Choroid plexus epithelial cell (primary cell): ENCODE data around the gene RFX7.
"Not testable (repeated sequence)": the region's sequence is repeated elsewhere in the genome, so short reads cannot be mapped to it uniquely, and the experiment has no call there.

ENCODE experiments used
- DNase-seq: peaks from one replicate; pipeline ENCODE4 v3.0.0-alpha.2; 2010; ENCODE audit warnings: low read depth
- H3K4me3 ChIP-seq: 2 replicates; pipeline ENCODE4 v1.5.1; 2011; ENCODE audit warnings: low read depth, mild to moderate bottlenecking, control low read depth, low read length, moderate library complexity
- TF ChIP-seq, protein P1 (sequence below): conservative IDR thresholded peaks from 2 replicates; pipeline ENCODE4 v1.5.1; 2011; ENCODE audit warnings: low read depth, mild to moderate bottlenecking, control low read depth, inconsistent platforms, low read length, moderate library complexity

Gene RFX7

DNA sequence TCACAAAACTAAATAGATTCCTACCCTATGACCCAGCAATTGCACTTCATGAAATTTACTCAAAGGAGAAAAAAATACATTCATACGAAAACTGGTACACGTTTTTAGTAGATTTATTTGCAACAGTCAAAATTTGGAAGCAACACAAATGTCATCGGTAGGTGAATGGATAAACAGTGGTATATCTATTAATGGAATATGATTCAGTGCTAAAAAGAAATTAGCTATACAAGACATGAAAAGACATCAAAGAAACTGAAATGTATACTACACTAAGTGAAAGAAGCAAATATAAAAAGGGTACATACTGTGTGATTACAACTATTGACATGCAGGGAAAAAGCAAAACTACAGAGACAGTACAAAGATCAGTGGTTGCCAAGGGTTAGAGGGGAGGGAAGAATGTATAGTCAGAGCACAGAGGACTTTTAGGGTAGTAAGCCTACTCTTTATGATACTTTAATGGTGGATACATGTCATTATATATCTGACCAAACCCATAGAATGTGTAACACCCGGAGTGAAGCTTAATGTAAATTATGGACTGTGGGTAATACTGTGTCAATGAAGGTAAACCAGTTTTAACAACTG lies 31.6 kb downstream of the RFX7 start:
- H3K4me3 ChIP-seq, result no peak overlapping the region
- TF ChIP-seq, protein P1, sequence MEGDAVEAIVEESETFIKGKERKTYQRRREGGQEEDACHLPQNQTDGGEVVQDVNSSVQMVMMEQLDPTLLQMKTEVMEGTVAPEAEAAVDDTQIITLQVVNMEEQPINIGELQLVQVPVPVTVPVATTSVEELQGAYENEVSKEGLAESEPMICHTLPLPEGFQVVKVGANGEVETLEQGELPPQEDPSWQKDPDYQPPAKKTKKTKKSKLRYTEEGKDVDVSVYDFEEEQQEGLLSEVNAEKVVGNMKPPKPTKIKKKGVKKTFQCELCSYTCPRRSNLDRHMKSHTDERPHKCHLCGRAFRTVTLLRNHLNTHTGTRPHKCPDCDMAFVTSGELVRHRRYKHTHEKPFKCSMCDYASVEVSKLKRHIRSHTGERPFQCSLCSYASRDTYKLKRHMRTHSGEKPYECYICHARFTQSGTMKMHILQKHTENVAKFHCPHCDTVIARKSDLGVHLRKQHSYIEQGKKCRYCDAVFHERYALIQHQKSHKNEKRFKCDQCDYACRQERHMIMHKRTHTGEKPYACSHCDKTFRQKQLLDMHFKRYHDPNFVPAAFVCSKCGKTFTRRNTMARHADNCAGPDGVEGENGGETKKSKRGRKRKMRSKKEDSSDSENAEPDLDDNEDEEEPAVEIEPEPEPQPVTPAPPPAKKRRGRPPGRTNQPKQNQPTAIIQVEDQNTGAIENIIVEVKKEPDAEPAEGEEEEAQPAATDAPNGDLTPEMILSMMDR, result no peak
- no peak for DNase-seq

DNA sequence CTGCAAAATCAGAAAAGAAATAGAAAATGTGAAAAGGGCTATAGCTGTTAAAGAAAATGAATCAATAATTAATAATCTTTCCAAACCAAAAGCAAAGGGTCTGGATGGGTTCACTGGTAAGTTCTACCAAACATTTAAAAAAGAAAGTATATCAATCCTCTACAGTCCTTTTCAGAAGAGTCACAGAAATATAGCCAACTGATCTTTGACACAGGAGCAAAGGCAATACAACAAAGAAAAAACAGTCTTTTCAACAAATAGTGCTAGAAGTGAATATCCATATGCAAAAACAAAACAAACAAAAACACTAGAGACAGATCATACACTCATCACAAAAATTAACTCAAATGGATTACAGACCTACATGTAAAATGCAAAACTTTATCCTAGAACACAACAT lies 32.6 kb downstream of the RFX7 start:
- no peak overlapping the region for H3K4me3 ChIP-seq
- TF ChIP-seq, protein P1, result no peak
- no peak for DNase-seq

DNA sequence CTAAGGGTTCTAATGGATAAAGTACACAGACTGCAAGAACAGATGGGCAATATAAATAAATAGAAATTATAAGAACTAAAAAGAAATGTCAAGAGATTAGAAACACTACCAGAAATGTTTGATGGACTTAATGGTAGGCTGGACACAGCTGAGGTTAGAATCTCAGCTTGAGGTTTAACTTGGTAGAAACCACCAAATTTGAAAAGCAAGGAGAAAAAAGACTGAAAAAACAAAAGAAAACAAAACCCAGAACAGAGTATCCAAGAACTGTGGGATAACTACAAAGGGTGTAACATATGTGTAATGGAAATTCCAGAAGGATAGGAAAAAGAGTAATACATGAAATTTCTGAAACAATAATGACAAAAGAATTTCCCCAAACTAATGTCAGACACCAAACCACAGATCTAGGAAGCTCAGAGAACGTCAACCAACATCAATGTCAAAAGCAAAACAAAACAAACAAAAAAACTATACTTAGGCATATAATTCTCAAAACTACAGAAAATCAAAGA lies 35.0 kb downstream of the RFX7 start:
- no peak overlapping the region for H3K4me3 ChIP-seq
- TF ChIP-seq, protein P1, result no peak
- DNase-seq, result peak; percentile 13

DNA sequence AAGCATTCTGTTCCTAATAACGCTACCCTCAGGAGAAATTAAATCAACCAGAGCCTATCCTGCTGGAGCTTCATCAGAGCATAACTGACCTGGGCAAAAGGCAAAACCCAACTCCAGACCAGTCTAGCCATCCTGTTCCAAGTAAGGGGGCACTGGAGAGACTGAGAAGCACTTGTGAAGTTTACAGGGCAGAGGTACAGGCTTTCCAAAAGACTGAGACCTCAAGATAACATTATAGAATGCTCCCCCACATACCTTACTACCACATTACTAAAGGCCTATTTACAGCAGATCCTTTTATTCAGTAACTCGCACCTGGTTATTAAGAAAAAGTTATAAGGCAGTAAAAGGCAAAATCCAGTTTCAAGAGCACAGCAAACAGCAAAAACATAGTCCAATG lies 35.5 kb downstream of the RFX7 start:
- DNase-seq, result no peak
- TF ChIP-seq, protein P1, result no peak
- H3K4me3 ChIP-seq, result no peak overlapping the region

DNA sequence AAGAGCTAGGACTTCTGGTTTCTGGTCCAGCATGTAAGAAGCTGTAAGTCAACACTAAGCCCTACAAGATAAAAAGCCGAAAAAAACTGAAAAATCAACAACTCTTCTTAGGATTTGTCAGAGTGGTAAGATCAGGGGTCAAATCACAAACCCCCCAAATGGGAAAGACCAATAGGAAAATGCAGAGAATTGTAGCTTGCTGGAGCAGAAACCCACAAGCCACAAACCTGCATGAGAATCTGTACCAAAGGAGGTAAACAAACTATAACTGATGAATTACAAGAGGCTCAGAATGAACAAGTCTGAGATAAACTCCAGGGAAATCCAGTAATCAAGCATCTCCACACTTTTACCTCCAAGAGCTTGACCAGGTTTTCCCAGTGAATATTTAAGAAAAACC lies 36.0 kb downstream of the RFX7 start:
- no peak for DNase-seq
- no peak overlapping the region for H3K4me3 ChIP-seq
- TF ChIP-seq, protein P1, result no peak

DNA sequence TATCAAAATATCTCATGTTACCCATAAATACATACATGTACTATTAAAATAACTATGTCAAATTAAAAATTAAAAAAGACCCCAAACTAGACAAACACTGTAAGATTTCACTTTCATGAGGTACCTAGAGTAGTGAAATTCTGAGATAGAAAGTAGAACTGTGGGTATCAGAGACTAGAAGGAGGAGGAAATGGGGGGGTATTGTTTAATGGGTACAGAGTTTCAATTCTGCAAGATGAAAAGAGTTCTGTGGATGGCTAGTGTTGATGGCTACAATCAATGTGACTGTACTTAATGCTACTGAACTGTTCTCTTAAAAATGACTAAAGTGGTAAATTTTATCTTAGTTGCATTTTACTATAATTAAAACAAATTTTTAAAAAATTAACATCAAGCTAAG lies 36.6 kb downstream of the RFX7 start:
- DNase-seq, result no peak
- no peak overlapping the region for H3K4me3 ChIP-seq
- TF ChIP-seq, protein P1, result no peak

DNA sequence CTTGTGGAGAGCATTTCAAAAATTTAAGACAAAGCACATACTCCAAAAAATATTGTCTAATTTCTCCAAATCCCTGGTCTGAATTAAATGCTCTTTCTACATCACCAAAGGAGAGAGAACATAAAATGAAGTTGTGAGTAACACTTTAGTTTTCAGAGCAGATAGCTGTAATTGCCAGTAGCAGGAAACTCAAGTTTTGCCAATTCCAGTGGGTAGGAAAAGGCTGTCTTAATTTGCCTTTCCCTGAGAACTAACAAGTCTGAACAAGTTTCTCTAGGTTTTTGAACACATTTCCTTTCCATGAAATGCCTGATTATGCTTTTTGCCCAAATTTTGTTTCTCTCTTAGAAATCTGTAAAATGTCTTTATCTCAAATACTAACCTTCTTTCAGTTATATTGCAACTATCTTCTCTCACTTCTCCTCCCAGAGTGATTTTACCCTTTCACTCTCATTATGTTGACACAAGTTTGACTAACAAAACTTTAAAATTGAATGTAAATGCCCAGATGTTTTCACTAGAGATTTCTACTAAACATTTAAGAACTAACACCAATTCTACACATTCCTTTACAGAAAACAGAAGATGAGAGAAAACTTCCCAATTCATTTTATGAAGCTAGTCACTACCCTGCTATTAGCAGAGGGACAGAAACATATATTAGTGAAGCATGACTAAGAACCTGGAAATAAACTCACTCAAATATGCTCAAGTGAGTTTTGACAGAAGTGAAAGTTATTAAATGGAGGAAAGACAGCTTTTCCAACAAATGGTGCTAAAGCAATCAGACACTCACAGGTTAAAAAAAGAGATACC lies 38.4 kb downstream of the RFX7 start:
- TF ChIP-seq, protein P1, result no peak
- no peak overlapping the region for H3K4me3 ChIP-seq
- peak; percentile 26 for DNase-seq

DNA sequence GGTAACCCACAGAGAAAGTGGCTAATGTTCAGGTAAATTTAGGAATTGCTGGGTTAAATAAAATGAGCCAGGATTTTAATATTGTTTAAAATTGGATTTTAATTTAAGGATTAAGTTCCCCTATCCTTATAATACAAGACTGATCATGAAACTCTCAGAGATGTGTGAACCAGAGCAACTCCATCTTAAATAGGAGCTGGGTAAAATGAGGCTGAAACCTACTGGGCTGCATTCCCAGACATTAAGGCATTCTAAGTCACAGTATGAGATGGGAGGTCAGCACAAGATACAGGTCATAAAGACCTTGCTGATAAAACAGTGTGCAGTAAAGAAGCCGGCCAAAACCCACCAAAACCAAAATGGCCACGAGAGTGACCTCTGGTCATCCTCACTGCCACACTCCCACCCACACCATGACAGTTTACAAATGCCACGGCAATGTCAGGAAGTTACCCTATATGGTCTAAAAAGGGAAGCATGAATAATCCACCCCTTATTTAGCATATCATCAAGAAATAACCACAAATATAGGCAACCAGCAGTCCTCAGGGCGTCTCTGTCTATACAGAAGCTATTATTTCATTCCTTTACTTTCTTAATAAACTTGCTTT lies 40.3 kb downstream of the RFX7 start:
- not testable (repeated sequence) for H3K4me3 ChIP-seq, DNase-seq
